Inflammatory macrophage (primary cell): ENCODE measurements around the gene MAML3.
A peak's percentile ranks its signal among the peaks of the same experiment; 100 is the strongest.

ENCODE experiments used
- DNase-seq, 2 donors: peaks; one replicate each; pipeline ENCODE4 v3.0.0-alpha.2; 2020 to 2022

Gene MAML3

DNA sequence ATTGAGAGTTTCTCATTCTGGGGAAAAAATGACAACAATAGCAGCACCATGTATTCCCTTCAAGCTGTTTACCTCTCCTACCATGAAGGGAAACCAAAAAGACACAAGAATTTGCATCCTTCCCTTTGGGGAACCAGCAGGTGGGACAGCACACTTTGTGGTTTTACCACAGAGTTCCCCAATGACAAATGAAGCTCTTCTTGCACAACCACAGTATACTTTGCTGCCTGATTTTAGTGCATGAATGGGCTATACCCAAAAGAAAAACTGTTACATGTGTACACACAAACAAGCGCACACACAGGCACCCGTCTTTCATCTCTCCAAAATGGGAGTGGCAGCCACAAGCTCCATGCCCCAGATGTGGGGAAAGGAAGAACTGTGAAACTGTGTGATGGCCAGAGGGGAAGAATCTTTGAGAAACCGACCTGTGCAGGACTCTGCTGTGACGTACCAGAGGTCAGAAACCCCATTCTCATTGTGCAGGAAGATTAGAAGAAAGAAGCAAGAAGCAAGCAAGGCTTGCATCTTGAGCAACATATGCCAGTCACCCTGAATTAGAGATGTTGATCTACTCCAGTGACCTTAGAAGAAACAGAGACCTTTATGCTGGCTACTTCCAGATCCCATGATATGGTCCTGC, 2.7 kb upstream of the MAML3 start:
- peak in 1 of 2 donors; percentile 30 for DNase-seq

- no peak for DNase-seq
Measured at GRCh38 chr4:140154572-140154891, 548 bp upstream of the MAML3 start.

- DNase-seq, result no peak
Measured at GRCh38 chr4:140153419-140153717, 616 bp downstream of the MAML3 start.

DNA sequence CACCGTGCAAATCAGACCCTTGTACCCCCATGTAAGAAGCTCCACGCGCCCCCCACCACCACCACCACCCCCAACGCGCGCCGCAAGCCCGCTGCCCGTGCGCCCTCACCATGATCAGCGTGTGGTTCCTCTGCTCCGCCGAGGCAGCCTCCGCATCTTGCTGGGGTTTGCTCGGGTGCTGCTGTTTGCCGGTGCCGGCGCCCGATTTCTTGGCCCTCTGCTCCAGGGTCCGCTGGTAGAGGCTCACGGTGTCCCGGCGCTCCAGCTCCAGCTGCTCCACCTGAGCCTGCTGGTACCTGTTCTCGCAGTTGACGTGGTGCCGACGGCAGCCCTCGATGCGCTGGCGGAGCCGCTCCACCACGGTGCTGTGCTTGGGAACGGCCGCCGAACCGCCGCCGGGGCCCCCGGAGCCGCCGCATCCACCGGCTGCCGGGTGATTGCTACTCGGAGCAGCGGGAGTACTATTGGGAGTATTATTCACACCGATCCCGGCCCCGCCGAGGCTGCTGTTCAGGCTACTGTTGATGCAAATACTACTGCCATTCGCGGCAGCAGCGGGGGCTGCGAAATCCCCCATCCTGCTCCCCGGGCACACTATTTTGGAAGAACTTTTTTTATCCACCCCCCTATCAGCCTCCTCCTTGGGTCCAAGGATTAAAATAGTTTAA, 1.1 kb downstream of the MAML3 start:
- peak in 1 of 2 donors; percentile 42 for DNase-seq

DNA sequence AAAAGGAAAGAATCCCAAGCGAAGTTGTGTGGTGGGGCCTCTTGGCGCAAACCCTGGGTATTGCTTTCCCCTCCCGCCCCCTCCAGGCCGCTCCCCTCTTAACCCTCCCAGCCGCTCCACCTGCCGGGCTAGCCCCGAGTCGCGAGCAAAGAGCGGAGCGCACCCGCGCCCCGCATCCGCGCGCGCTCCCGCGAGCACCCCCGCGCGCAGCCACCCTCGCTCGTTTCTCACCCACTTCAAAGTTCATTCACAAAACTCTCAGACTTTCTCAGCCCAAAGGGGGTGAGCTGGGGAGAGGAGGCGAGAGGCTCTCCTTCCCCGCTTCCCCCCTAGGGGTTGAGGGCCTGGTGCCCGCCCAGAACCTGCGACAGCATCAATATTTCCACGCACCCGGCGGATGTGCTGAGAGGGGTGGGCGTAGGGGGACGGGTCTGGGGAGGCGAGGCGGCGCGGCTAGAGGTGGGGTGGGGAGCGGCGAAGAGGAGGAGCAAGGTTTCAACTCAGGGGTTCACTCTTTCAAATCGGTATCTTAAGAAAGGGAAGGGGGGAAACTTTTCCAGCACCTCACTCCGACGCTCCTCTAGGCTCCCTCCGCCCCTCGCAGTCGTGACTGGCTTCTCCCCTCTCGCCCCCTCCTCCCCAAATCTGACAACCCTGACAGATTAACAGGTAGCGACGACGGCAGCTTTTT, 1.8 kb downstream of the MAML3 start:
- peak; percentile 13 to 22 for DNase-seq

- peak; percentile 19 to 37 for DNase-seq
Measured at GRCh38 chr4:140151699-140152012, 2.3 kb downstream of the MAML3 start.

GRCh38 chr4:140150886-140151698, 2.9 kb downstream of the MAML3 start:
- peak; percentile 84 to 86 for DNase-seq

DNA sequence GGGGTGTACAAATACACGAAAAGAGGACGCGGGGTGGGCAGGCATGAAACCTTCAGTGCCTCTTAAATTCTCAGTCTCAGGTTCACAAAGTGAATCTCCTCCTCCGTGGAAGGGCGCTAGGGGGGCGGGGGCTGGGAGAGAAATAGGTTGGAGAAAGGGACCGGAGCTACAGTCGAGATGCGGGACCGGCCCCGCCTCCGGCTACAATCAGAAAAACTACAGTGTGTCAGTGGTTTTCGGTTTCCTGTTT, 3.4 kb downstream of the MAML3 start:
- DNase-seq, result no peak

- DNase-seq, result peak in 1 of 2 donors; percentile 15
Measured at GRCh38 chr4:140149846-140150635, 3.9 kb downstream of the MAML3 start.

DNA sequence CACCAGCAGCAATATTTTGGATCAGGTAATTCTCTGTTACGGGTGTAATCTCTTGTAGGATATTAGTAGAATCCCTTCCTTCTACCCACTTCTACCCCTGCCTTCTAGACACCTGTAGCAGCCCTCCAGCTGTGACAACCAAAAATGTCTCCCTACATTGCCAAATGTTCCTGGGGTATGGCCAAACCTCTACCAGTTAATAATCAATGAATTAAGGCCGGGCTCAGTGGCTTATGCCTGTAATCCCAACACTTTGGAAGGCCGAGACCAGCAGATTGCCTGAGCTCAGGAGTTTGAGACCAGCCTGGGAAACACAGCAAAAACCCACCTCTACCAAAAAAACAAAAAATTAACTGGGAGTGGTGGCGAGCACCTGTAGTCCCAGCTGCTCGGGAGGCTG, 9.9 kb downstream of the MAML3 start:
- DNase-seq, result no peak

GRCh38 chr4:140141210-140141835, 12.7 kb downstream of the MAML3 start:
- no peak for DNase-seq

DNA sequence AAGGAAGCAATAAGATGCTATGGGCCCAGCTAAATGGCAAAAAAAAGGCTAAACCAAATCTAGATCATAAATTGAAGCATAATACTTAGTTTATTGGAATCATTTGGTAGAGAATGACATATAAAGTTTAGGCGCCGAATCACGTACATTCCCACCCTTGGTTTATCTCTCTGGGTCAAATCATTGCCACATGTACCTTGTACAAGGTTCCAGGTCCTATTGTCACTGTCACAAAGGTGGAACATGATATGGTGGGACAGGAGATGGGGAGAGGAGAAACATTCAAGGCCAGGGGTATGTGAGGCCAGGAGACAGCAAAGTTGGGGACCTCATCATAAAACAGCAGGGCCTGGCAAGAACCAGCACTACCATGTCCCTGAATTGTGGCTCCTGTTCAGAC, 13.4 kb downstream of the MAML3 start:
- no peak for DNase-seq

DNA sequence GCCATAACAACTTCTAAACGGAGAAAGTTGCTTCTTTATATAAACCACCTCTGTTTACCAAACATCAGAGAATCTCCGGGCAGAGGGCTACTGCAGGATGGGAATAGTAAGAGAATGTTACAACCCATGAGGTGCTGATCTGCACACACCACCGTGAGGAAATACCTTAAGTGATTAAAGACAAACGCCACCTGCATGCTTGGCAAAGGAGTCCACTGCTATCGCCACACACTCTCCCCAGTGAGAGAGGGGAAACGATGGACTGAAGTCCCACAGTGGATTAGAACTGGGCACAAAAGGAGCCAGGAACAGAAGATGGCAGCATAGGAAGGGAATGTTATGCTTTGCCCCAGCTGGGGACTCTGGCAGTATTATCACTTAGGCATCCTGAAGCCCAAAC, 15.6 kb downstream of the MAML3 start:
- DNase-seq, result no peak

DNA sequence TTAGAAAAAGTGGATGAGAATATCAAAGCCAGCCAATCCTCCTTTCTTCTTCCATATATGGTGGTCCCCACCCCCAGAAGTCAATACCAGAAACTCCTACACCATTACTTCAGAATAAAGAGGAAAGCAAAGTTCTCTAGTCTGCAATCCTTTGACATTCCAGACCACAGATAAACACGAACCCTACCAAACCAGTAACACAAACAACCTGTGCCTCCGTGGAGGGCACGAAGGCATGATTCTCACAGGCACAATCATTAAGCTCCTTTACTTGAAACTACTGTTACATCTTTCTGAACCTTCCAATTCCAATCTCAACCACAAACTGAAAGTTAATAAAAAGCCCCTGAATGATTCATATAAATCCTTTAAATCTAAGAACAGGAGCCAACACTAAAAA, 16.3 kb downstream of the MAML3 start:
- DNase-seq, result no peak

DNA sequence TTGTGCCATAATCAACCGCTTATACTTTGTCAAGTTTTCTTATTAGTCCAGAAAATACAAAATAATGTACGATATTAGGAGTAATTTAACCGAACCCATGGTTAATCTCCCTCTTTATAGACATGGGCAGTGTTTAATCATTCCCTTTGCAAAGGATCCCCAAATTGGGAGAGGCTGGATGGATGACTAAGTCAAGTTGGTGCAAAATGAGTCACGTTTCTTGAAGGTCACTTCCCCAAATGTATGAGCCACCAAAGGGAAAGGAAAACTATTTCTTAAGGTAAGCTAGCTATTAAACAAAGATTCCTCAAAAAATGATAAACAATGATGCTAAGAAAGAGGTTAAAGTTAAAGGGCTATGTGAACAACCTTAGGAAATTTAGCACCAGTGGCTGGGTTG, 17.5 kb downstream of the MAML3 start:
- DNase-seq, result peak; percentile 60 to 66

DNA sequence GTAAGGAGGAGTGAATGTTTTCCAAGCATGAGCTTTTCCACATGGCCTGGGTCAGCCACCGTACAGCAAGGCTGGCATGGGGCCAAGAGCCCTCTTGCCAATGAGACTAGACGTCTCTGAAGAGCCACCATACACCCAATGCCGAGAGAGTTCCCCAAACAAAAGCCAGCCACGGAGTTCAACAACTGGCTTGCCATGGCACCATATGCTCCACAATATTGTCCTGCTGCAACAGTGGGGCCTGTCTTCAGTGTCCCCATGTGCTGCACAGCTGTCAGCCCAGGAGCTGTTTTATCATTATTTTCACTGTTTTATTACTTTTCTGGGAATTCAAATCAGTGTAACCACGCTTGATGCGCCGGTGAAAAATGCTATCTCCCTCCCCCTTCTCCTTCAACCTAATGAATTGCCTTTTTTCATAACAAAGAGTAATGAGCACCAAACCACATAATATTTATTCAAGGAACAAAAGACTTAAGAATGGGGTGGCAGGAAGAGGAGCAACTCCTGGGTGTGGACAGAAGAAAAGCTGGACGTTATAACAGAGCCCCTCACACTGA, 18.4 kb downstream of the MAML3 start:
- no peak for DNase-seq

GRCh38 chr4:140134746-140135425, 19.1 kb downstream of the MAML3 start:
- DNase-seq, result no peak

- no peak for DNase-seq
Measured at GRCh38 chr4:140133576-140133975, 20.4 kb downstream of the MAML3 start.

GRCh38 chr4:140131675-140132229, 22.2 kb downstream of the MAML3 start:
- DNase-seq, result peak; percentile 60 to 63

- DNase-seq, result peak in 1 of 2 donors; percentile 45
Measured at GRCh38 chr4:140130677-140131076, 23.3 kb downstream of the MAML3 start.

DNA sequence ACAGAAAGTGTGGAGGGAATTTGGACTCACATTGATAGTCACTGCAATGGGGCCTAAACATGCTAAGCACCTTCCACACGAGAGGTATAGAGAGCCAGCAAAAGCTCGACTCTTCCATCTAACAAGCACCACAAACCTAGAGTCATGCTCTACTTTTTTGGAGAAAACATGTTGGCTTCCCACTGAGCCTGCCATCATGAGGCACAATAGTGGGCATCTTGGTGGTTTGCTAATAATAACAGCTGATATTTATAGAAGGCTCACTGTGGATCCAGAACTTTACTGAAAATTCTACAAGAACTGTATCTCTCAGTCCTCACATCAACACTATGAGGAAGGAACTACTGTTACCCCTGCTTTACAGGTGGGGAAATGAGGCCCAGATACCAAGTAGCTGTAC, 26.6 kb downstream of the MAML3 start:
- DNase-seq, result no peak
